ENCODE data around the gene TTC6.

DNA sequence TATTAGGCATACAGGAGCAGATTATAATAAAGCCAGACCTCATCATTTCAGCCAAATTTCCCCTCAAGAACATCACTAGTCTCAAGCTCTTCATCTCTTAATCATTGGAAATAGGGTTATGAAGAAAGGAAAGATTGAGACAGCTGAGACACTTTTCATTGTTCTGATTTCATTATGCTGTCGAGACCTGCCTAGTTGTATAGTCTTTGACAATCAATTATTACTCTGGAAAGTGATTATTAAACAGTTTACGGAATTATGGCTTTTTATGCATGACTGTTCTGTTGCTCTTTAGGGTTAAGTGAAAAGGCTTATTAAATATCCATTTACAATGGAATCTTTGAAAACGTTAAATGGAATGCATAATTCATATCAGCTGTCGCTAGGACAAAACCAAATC lies 48.3 kb downstream of the TTC6 start:
- no peak for TF ChIP-seq POLR2A (IDR thresholded peaks at IDR 0.05; ENCODE audit: low read depth, low read length)
- TF ChIP-seq POLR2AphosphoS5 (IDR thresholded peaks at IDR 0.05; ENCODE audit: low read depth, low read length), result no peak

Measured in GM12892 (cell line).